Measurements from ENCODE around the gene CIPC. TPM values are rescaled to one million over a fixed set of nuclear protein-coding genes. Genes with fewer than 3 reads are reported as not detected.

CIPC gene
- total and polyA plus RNA-seq, 9 of the 15 experiments (the other 6 are each of a cell fraction or from before 2014, with no cell fraction given): 5.0 to 16.9 (median 10.7) TPM

DNA sequence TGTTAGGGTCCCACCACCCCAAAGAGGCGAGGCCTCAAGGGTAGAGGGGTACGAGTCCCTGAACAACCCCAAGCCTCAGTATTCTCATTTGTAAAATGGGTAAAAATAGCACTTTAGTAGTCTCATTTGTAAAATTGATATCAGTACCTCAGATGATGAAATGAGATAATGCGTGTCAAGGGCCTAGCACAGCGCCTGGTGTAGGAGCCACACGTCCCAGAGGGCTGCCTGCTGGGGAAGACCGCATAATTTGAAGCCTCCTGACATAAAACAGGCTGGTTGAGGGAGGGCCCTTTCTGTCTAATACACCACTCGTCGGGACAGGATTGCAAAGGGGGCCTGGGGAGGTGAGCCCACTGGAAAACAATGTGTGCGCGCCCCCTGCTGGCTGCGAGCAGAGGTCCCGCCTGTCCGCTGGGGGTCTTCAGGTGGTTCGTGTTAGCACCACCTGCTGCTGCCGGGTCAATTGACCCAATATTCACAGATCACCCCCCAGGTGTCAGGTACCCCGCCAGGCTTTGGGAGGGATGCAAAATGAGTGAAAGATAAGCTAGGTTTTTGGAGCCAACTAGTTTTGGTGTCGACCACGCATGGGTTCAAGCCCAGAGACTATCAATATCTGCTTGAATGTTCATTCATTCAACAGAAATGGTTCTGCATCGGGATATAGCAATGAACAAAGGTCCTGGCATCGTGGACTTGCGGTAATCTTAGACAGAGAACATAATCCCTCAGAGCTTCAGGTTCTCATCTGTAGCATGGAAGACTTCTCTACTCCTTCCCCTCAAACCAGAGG, 44.8 kb upstream of the CIPC start (continued):
- TF ChIP-seq ZNF592 (IDR thresholded peaks at IDR 0.05): peak; percentile 38; the same call in 1 of the 2 replicates
- peak; percentile 50 for TF ChIP-seq RBM25 (IDR thresholded peaks at IDR 0.05; ENCODE audit: low read depth, low read length, severe bottlenecking)
- TF ChIP-seq RB1 (IDR thresholded peaks at IDR 0.05; ENCODE audit: low read depth): peak; percentile 50; the same call in 1 of the 2 replicates
- TF ChIP-seq THRB (CRISPR knock-in tag; conservative IDR thresholded peaks at IDR 0.05): no peak
- no peak for TF ChIP-seq CHD7 (IDR thresholded peaks at IDR 0.05; ENCODE audit: low read depth, low read length)
- TF ChIP-seq ATF6 (CRISPR knock-in tag; IDR thresholded peaks at IDR 0.05): no peak
